HepG2 (cell line): ENCODE data around the gene SDK1. TPM values are rescaled to one million over a fixed set of nuclear protein-coding genes. Genes with fewer than 3 reads are reported as not detected.

ENCODE experiments used
- ATAC-seq: fragments of 200-7000 bp; cut with Tn5 transposase; 3 replicates; pipeline ENCODE4 v1.9.1; 2020; ENCODE audit warnings: mild to moderate bottlenecking, moderate library complexity
- BruUV-seq: library from RNA; stranded (reverse); fragments of 400-500 nt; replicated peaks from 2 replicates; lab custom pipeline; 2021; lab: Mats Ljungman, UMichigan
- CTCF ChIA-PET: fragments of 300-600 bp; formaldehyde crosslinking; extraction: SDS; loops from one replicate; lab custom pipeline; 2021; ENCODE audit warnings: low total read pairs, inconsistent platforms, low intra/inter-chr PET ratio; lab: Yijun Ruan, JAX
- POLR2A ChIA-PET: fragments of 350-600 bp; sonication (Branson Sonifier 250); formaldehyde crosslinking; loops from one replicate; lab custom pipeline; 2020; ENCODE audit warnings: antibody characterized with exemption, inconsistent platforms; lab: Yijun Ruan, JAX
- DNase-seq: peaks from one replicate; pipeline ENCODE4 v3.0.0-alpha.2; 2015; ENCODE audit warnings: low spot score
- FAIRE-seq: peaks from 3 replicates; lab custom pipeline; 2011; peaks lifted over from hg19 to GRCh38; lab: Jason Lieb, UNC
- H2AFZ ChIP-seq: one replicate; pipeline ENCODE4 v1.6.1; 2011; ENCODE audit warnings: low read length, inconsistent platforms
- H3K27ac ChIP-seq: fragments of 300-600 bp; 3 replicates; pipeline ENCODE4 v1.8.0; 2011; ENCODE audit warnings: mixed run types, mild to moderate bottlenecking, mixed read lengths, low read length, inconsistent platforms; ENCODE audit not compliant: insufficient read depth; ENCODE audit errors: extremely low read length
- H3K27me3 ChIP-seq, 2 experiments: fragments of 200-600 bp in 1 of 2; 2 replicates in 1 of 2; 3 replicates in 1 of 2; pipeline versions ENCODE4 v1.6.0 to v1.8.0; 2011; ENCODE audit warnings: low read length in 2 of 2, mild to moderate bottlenecking in 2 of 2, moderate library complexity in 2 of 2, inconsistent platforms in 1 of 2; ENCODE audit not compliant: insufficient read depth in 2 of 2, control insufficient read depth in 1 of 2
- H3K36me3 ChIP-seq, 2 experiments: fragments of 200-600 bp in 1 of 2; replicated peaks in 1 of 2; 2 replicates in 1 of 2; 3 replicates in 1 of 2; pipeline versions ENCODE4 v1.5.1 to v1.8.0; 2011; ENCODE audit warnings: low read length in 2 of 2, inconsistent platforms in 1 of 2; ENCODE audit not compliant: insufficient read depth in 2 of 2, control insufficient read depth in 1 of 2
- H3K4me1 ChIP-seq: 2 replicates; pipeline ENCODE4 v1.5.1; 2012; ENCODE audit warnings: low read length, inconsistent platforms; ENCODE audit not compliant: insufficient read depth
- H3K4me2 ChIP-seq: 2 replicates; pipeline ENCODE4 v1.6.0; 2011; ENCODE audit warnings: low read depth, low read length, inconsistent platforms
- H3K4me3 ChIP-seq, 3 experiments: fragments of 200-600 bp in 1 of 3; sonication (generic), shearing (Covaris generic) in 1 of 3; replicated peaks in 1 of 3; 2 replicates each; pipeline ENCODE4 v1.5.1; 2011 to 2016; ENCODE audit warnings: low read length in 3 of 3, inconsistent platforms in 2 of 3, low read depth in 2 of 3, mild to moderate bottlenecking in 2 of 3, control low read depth in 1 of 3, mixed read lengths in 1 of 3; ENCODE audit not compliant: insufficient read depth in 1 of 3
- H3K79me2 ChIP-seq: one replicate; pipeline ENCODE4 v1.6.1; 2011; ENCODE audit warnings: low read length, inconsistent platforms; ENCODE audit not compliant: insufficient read depth
- H3K9ac ChIP-seq: 2 replicates; pipeline ENCODE4 v1.6.0; 2011; ENCODE audit warnings: mild to moderate bottlenecking, low read depth, low read length, inconsistent platforms; ENCODE audit not compliant: insufficient read depth
- H3K9me3 ChIP-seq: 2 replicates; pipeline ENCODE4 v1.5.1; 2012; ENCODE audit warnings: mild to moderate bottlenecking, low read length
- H4K20me1 ChIP-seq: 2 replicates; pipeline ENCODE4 v1.6.0; 2011; ENCODE audit warnings: inconsistent platforms, mild to moderate bottlenecking, low read length, moderate library complexity; ENCODE audit not compliant: insufficient read depth
- ATF7 ChIP-seq, 2 experiments: fragments of 450-650 bp in 1 of 2; sonication (generic) in 1 of 2; formaldehyde crosslinking in 1 of 2; IDR thresholded peaks; 2 replicates each; pipeline versions ENCODE4 v1.4.0 to v1.6.1; 2016 to 2020; ENCODE audit warnings: antibody characterized with exemption in 1 of 2, mild to moderate bottlenecking in 1 of 2, missing genetic modification reagents in 1 of 2
- CBX5 ChIP-seq: sonication (generic); formaldehyde crosslinking; IDR thresholded peaks from 2 replicates; pipeline ENCODE4 v1.4.0; 2020; ENCODE audit warnings: missing genetic modification reagents, borderline replicate concordance
- FOXC1 ChIP-seq: sonication (generic); formaldehyde crosslinking; IDR thresholded peaks from 2 replicates; pipeline ENCODE4 v1.8.0; 2022; ENCODE audit warnings: mild to moderate bottlenecking, missing genetic modification reagents, borderline replicate concordance
- GABPB1 ChIP-seq: IDR thresholded peaks from 2 replicates; pipeline ENCODE4 v1.6.1; 2016; ENCODE audit warnings: mild to moderate bottlenecking, missing genetic modification reagents, moderate library complexity, missing compliant biosample characterization
- KDM5B ChIP-seq: sonication (generic); formaldehyde crosslinking; IDR thresholded peaks from 2 replicates; pipeline ENCODE4 v1.4.0; 2020; ENCODE audit warnings: missing genetic modification reagents, mild to moderate bottlenecking, borderline replicate concordance
- PRMT3 ChIP-seq: sonication (generic); formaldehyde crosslinking; IDR thresholded peaks from 2 replicates; pipeline ENCODE4 v1.8.1; 2022; ENCODE audit warnings: low read depth, mild to moderate bottlenecking, moderate library complexity, missing genetic modification reagents, borderline replicate concordance
- ZBTB1 ChIP-seq: sonication (generic); formaldehyde crosslinking; IDR thresholded peaks from 2 replicates; pipeline ENCODE4 v1.4.0; 2020; ENCODE audit warnings: missing genetic modification reagents, borderline replicate concordance
- ZFP36L2 ChIP-seq: sonication (generic); formaldehyde crosslinking; IDR thresholded peaks from 2 replicates; pipeline ENCODE4 v1.4.0; 2020; ENCODE audit warnings: missing genetic modification reagents
- ZNF331 ChIP-seq: sonication (generic); formaldehyde crosslinking; IDR thresholded peaks from 2 replicates; pipeline ENCODE4 v1.4.0; 2020; ENCODE audit warnings: missing genetic modification reagents
- ZNF33B ChIP-seq: sonication (generic); formaldehyde crosslinking; IDR thresholded peaks from 2 replicates; pipeline ENCODE4 v1.5.1; 2020; ENCODE audit warnings: mild to moderate bottlenecking, missing genetic modification reagents
- ZNF766 ChIP-seq: sonication (generic); formaldehyde crosslinking; IDR thresholded peaks from 2 replicates; pipeline ENCODE4 v1.5.0; 2020; ENCODE audit warnings: missing genetic modification reagents, borderline replicate concordance
- WGBS: methylation state at CpG from one replicate; pipeline ENCODE4 v1.1.6; 2017; ENCODE audit warnings: low lambda C conversion rate; 5-methylcytosine and 5-hydroxymethylcytosine counted together
- in situ Hi-C: cut with HindIII; loops from 2 replicates; pipeline ENCODE4 v1.10.0; 2017; ENCODE audit warnings: low pct_unique_long_range_greater_than_20kb; ENCODE audit not compliant: extremely low pct_ligation_motif_present
- intact Hi-C: fragments of 100-400 bp; cut with micrococcal nuclease; formaldehyde crosslinking; loops from one replicate; pipeline ENCODE4 v1.10.0; 2022; ENCODE audit not compliant: unreplicated experiment
- polyA plus RNA-seq, 8 experiments: library from polyadenylated mRNA; depleted of rRNA in 3 of 8; stranded (reverse) in 7 of 8; unstranded in 1 of 8; fragments of >200 nt; fragmentation: Illumina TruSeq in 4 of 8; extraction: Trizol in 4 of 8; gene quantifications; 2 replicates each; pipeline versions ENCODE4 v1.2.1 to v1.2.3, GENCODE V29; 2011 to 2016; ENCODE audit warnings: low read depth in 4 of 8, missing spikeins in 1 of 8, mixed read lengths in 1 of 8; ENCODE audit not compliant: insufficient read depth in 1 of 8
- total RNA-seq, 5 experiments: library from RNA; depleted of rRNA; stranded (reverse); fragments of >200 nt; fragmentation: Illumina TruSeq; extraction: Trizol; gene quantifications; 2 replicates each; pipeline ENCODE4 v1.2.3, GENCODE V29; 2016; ENCODE audit warnings: low read depth in 1 of 5
- TF ChIP-seq, protein P1 (sequence below): sonication (generic); formaldehyde crosslinking; IDR thresholded peaks from 2 replicates; pipeline ENCODE4 v1.9.0; 2021; ENCODE audit warnings: mild to moderate bottlenecking, missing genetic modification reagents
- TF ChIP-seq, protein P2 (sequence below): sonication (generic); formaldehyde crosslinking; IDR thresholded peaks from 2 replicates; pipeline ENCODE4 v1.8.1; 2022; ENCODE audit warnings: mild to moderate bottlenecking, missing genetic modification reagents
- TF ChIP-seq, protein P3 (sequence below): sonication (generic); formaldehyde crosslinking; IDR thresholded peaks from 2 replicates; pipeline ENCODE4 v1.4.0; 2020; ENCODE audit warnings: missing genetic modification reagents; ENCODE audit errors: not compliant biosample characterization
- TF ChIP-seq, protein P4 (sequence below): sonication (generic); formaldehyde crosslinking; IDR thresholded peaks from 2 replicates; pipeline ENCODE4 v1.5.0; 2020; ENCODE audit warnings: missing genetic modification reagents, mild to moderate bottlenecking, borderline replicate concordance

The SDK1 gene
- total and polyA plus RNA-seq, 2 of the 13 experiments (the other 11 are each of a cell fraction or from before 2014, with no cell fraction given), result 0.35 to 2.4 TPM

DNA sequence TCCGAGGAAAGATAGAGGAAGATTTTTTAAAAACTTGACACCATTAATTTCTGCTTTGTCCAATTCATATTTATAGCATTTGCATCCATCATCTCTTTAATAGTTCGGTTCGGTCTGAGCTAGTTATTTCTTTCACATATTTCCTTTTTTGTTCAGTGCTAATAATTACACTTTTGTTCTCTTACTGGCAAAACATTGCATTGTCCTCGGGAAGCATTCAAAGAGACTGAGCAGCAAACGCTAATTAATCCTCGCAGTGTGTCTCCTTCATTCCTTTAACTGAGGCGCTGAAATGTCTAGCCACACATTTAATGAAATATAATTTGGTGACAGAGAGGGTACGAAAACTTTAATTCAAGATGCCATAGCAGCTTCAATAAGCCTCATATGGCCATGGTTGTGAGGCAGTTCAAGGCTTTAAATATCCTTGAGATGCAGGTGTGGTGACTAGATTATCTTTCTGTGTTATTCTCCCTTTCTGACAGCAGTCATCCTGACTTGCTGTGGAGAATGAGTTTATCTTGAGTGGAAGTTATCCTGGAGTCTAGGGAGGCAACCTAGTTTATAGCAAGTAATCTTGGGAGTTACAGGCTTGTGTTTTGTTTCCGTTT, 431.4 kb downstream of the SDK1 start:
- Histone ChIP-seq H3K79me2 (no peaks in the 10 kb centered on the region), H3K36me3 (no peaks in the 10 kb centered on the region), H3K4me2 (no peak overlapping the region), H3K27me3 (no peaks in the 10 kb centered on the region), H3K9me3 (peaks cover under 1% of the 10 kb centered on the region; the same call in 1 of the 2 replicates), H3K4me3 (no peak overlapping the region), H4K20me1 (no peaks in the 10 kb centered on the region), H2AFZ (no peak overlapping the region), H3K27ac (no peak overlapping the region), H3K4me1 (no peaks in the 10 kb centered on the region), H3K9ac (no peak overlapping the region)
- BruUV-seq, result no TSS peak
- DNase-seq (no peak), FAIRE-seq (no peak), ATAC-seq (no peak)
- in situ Hi-C loops (no loop called here), intact Hi-C loops (no loop called here)
- POLR2A ChIA-PET, result no interaction called here
- CTCF ChIA-PET, result no interaction called here
- WGBS, result 89% methylated on average over 9 of the region's 9 CpGs
- TF ChIP-seq ATF7 (IDR thresholded peaks at IDR 0.05) (no peak), ATF7 (CRISPR knock-in tag; IDR thresholded peaks at IDR 0.05) (no peak), FOXC1 (CRISPR knock-in tag) (no peak), ZFP36L2 (no peak), ZNF331 (CRISPR knock-in tag) (no peak), KDM5B (CRISPR knock-in tag) (no peak), ZNF33B (no peak), CBX5 (CRISPR knock-in tag) (no peak), PRMT3 (CRISPR knock-in tag) (no peak), ZNF766 (CRISPR knock-in tag) (no peak), ZBTB1 (no peak), GABPB1 (CRISPR knock-in tag) (no peak)
- TF ChIP-seq, protein P1, sequence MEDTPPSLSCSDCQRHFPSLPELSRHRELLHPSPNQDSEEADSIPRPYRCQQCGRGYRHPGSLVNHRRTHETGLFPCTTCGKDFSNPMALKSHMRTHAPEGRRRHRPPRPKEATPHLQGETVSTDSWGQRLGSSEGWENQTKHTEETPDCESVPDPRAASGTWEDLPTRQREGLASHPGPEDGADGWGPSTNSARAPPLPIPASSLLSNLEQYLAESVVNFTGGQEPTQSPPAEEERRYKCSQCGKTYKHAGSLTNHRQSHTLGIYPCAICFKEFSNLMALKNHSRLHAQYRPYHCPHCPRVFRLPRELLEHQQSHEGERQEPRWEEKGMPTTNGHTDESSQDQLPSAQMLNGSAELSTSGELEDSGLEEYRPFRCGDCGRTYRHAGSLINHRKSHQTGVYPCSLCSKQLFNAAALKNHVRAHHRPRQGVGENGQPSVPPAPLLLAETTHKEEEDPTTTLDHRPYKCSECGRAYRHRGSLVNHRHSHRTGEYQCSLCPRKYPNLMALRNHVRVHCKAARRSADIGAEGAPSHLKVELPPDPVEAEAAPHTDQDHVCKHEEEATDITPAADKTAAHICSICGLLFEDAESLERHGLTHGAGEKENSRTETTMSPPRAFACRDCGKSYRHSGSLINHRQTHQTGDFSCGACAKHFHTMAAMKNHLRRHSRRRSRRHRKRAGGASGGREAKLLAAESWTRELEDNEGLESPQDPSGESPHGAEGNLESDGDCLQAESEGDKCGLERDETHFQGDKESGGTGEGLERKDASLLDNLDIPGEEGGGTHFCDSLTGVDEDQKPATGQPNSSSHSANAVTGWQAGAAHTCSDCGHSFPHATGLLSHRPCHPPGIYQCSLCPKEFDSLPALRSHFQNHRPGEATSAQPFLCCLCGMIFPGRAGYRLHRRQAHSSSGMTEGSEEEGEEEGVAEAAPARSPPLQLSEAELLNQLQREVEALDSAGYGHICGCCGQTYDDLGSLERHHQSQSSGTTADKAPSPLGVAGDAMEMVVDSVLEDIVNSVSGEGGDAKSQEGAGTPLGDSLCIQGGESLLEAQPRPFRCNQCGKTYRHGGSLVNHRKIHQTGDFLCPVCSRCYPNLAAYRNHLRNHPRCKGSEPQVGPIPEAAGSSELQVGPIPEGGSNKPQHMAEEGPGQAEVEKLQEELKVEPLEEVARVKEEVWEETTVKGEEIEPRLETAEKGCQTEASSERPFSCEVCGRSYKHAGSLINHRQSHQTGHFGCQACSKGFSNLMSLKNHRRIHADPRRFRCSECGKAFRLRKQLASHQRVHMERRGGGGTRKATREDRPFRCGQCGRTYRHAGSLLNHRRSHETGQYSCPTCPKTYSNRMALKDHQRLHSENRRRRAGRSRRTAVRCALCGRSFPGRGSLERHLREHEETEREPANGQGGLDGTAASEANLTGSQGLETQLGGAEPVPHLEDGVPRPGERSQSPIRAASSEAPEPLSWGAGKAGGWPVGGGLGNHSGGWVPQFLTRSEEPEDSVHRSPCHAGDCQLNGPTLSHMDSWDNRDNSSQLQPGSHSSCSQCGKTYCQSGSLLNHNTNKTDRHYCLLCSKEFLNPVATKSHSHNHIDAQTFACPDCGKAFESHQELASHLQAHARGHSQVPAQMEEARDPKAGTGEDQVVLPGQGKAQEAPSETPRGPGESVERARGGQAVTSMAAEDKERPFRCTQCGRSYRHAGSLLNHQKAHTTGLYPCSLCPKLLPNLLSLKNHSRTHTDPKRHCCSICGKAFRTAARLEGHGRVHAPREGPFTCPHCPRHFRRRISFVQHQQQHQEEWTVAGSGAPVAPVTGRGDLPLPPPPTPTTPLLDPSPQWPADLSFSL, result no peak
- TF ChIP-seq, protein P2, sequence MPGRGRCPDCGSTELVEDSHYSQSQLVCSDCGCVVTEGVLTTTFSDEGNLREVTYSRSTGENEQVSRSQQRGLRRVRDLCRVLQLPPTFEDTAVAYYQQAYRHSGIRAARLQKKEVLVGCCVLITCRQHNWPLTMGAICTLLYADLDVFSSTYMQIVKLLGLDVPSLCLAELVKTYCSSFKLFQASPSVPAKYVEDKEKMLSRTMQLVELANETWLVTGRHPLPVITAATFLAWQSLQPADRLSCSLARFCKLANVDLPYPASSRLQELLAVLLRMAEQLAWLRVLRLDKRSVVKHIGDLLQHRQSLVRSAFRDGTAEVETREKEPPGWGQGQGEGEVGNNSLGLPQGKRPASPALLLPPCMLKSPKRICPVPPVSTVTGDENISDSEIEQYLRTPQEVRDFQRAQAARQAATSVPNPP (CRISPR knock-in tag), result no peak
- TF ChIP-seq, protein P3, sequence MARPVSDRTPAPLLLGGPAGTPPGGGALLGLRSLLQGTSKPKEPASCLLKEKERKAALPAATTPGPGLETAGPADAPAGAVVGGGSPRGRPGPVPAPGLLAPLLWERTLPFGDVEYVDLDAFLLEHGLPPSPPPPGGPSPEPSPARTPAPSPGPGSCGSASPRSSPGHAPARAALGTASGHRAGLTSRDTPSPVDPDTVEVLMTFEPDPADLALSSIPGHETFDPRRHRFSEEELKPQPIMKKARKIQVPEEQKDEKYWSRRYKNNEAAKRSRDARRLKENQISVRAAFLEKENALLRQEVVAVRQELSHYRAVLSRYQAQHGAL (CRISPR knock-in tag), result no peak
- TF ChIP-seq, protein P4, sequence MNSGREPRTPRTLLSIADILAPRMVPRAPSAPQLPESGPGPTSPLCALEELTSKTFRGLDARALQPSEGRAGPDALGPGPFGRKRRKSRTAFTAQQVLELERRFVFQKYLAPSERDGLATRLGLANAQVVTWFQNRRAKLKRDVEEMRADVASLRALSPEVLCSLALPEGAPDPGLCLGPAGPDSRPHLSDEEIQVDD, result no peak
